NB4 (cell line): Measurements from ENCODE around the gene SAT1.

Source experiments
- CTCF ChIP-seq: IDR thresholded peaks from one replicate; pipeline ENCODE4 v1.5.1; 2012; ENCODE audit warnings: low read depth, low read length
- MAX ChIP-seq: IDR thresholded peaks from 2 replicates; pipeline ENCODE4 v1.6.1; 2011; ENCODE audit warnings: low read depth, low read length
- POLR2A ChIP-seq: IDR thresholded peaks from 2 replicates; pipeline ENCODE4 v1.6.1; 2011; ENCODE audit warnings: mild to moderate bottlenecking; ENCODE audit not compliant: insufficient read length; ENCODE audit errors: extremely low read depth

DNA sequence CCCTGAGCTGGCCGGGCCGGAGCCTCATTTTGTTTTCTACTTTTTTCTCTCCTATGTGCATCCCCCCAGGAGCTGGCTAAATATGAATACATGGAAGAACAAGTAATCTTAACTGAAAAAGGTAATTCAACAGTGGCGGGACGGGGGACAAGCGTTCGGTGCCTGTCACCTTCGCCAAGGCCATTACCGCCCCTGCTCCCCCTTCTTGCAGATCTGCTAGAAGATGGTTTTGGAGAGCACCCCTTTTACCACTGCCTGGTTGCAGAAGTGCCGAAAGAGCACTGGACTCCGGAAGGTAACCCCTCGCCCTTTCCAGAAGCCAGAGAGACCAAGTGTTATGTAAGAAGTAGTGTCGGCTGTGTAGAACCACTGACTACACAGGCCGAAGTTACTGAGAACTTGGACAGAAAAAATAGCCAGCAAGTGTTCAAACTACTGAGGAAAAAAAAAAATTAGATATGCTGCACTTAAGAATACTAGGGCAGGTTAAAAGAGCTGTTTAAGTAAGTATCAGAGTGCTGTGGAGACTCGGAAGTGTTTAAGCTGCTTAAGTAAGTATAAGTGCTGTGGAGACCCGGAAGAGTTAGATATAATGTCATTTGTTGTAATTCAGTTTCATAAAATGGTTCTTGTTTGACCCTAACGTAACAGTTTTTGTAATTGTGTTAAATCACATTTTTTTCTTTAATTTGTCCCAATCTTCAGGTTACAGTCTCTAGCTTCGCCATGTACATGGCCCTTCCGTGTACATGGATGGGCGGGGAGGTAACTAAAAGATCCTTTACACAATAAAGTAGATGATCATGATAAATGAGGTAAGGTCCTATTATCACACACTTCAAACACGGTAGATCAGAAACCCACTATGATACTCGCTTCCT lies 856 bp downstream of the SAT1 start:
- TF ChIP-seq POLR2A: no peak
- no peak for TF ChIP-seq CTCF
- no peak for TF ChIP-seq MAX
